GM12878 (cell line): ENCODE measurements around the gene TDRD9.

ENCODE experiments used
- CEBPB ChIP-seq, 2 experiments: fragments of 150-350 bp in 1 of 2; IDR thresholded peaks; 2 replicates each; pipeline ENCODE4 v1.6.1; 2012 to 2014; ENCODE audit warnings: low read depth in 2 of 2, low read length in 2 of 2, borderline replicate concordance in 1 of 2, inconsistent platforms in 1 of 2
- CREM ChIP-seq: IDR thresholded peaks from 2 replicates; pipeline ENCODE4 v1.6.1; 2014; ENCODE audit warnings: antibody characterized with exemption, low read depth
- CTCF ChIP-seq, 3 experiments: IDR thresholded peaks in 2 of 3; conservative IDR thresholded peaks in 1 of 3; 2 replicates each; pipeline ENCODE4 v1.5.1; 2011; ENCODE audit warnings: low read depth in 3 of 3, low read length in 3 of 3, mild to moderate bottlenecking in 3 of 3, control low read depth in 2 of 3, moderate library complexity in 2 of 3, inconsistent platforms in 1 of 3, mixed read lengths in 1 of 3; ENCODE audit not compliant: control insufficient read depth in 2 of 3, insufficient read depth in 1 of 3; ENCODE audit errors: extremely low read depth in 1 of 3
- EZH2 ChIP-seq: IDR thresholded peaks from 2 replicates; pipeline ENCODE4 v1.6.1; 2012; ENCODE audit warnings: low read depth, mild to moderate bottlenecking, control low read depth, inconsistent platforms, low read length, borderline replicate concordance; ENCODE audit not compliant: control insufficient read depth
- NBN ChIP-seq: fragments of 450-650 bp; IDR thresholded peaks from 2 replicates; pipeline ENCODE4 v1.6.1; 2016
- NRF1 ChIP-seq: conservative IDR thresholded peaks from 2 replicates; pipeline ENCODE4 v1.6.1; 2011; ENCODE audit warnings: mild to moderate bottlenecking, low read depth, low read length, improper control_type of control experiment
- POLR2A ChIP-seq: IDR thresholded peaks from 2 replicates; pipeline ENCODE4 v1.6.1; 2011; ENCODE audit warnings: low read depth, mild to moderate bottlenecking, low read length
- RFX5 ChIP-seq: IDR thresholded peaks from 2 replicates; pipeline ENCODE4 v1.6.1; 2011; ENCODE audit warnings: low read depth, low read length, improper control_type of control experiment
- SIN3A ChIP-seq: IDR thresholded peaks from 2 replicates; pipeline ENCODE4 v1.6.1; 2012; ENCODE audit warnings: low read depth, low read length, improper control_type of control experiment
- TBL1XR1 ChIP-seq: IDR thresholded peaks from 2 replicates; pipeline ENCODE4 v1.6.1; 2012; ENCODE audit warnings: low read depth, low read length, improper control_type of control experiment
- ZBTB4 ChIP-seq: fragments of 450-650 bp; formaldehyde crosslinking; IDR thresholded peaks from 2 replicates; pipeline ENCODE4 v1.4.0; 2022; ENCODE audit warnings: mild to moderate bottlenecking, moderate library complexity
- TF ChIP-seq, protein P1 (sequence below): IDR thresholded peaks from 2 replicates; pipeline ENCODE4 v1.6.1; 2012; ENCODE audit warnings: mild to moderate bottlenecking, low read depth, low read length

DNA sequence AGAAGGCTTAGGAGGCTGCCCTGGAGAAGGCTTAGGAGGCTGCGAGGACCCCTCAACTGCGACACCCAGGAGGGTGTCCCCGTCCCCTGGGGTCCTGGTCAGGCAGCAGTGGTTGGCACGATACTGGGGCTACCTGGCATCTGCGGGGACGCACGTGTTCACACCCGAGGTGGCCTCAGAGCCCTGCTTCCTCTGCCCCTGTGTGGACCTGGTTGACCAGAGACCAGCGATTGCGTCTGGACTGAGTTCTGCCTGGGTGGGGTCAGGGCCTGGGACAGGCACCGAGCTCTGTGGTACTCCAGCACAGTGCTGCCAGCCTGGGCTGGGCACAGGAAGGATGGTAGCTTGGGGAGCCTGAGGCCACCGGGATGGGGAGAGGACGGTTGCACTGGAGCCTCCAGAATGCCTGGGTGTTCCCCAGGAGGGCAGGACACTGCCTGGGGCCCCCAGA is 158.0 kb downstream of the TDRD9 start:
- no peak for TF ChIP-seq EZH2
- no peak for TF ChIP-seq TBL1XR1
- TF ChIP-seq SIN3A, result no peak
- TF ChIP-seq CTCF (IDR thresholded peaks at IDR 0.05 in 2 of 3, conservative IDR thresholded peaks at IDR 0.05 in 1 of 3; ENCODE audit: control insufficient read depth in 2 of 3, extremely low read depth in 1 of 3, insufficient read depth in 1 of 3, low read depth in 3 of 3, low read length in 3 of 3), result no peak
- TF ChIP-seq POLR2A, result no peak
- no peak for TF ChIP-seq NRF1
- TF ChIP-seq NBN, result no peak
- no peak for TF ChIP-seq ZBTB4 (CRISPR knock-in tag)
- TF ChIP-seq RFX5, result no peak
- TF ChIP-seq CEBPB (IDR thresholded peaks at IDR 0.05; ENCODE audit: borderline replicate concordance in 1 of 2, low read depth in 2 of 2, low read length in 2 of 2), result no peak
- TF ChIP-seq, protein P1, sequence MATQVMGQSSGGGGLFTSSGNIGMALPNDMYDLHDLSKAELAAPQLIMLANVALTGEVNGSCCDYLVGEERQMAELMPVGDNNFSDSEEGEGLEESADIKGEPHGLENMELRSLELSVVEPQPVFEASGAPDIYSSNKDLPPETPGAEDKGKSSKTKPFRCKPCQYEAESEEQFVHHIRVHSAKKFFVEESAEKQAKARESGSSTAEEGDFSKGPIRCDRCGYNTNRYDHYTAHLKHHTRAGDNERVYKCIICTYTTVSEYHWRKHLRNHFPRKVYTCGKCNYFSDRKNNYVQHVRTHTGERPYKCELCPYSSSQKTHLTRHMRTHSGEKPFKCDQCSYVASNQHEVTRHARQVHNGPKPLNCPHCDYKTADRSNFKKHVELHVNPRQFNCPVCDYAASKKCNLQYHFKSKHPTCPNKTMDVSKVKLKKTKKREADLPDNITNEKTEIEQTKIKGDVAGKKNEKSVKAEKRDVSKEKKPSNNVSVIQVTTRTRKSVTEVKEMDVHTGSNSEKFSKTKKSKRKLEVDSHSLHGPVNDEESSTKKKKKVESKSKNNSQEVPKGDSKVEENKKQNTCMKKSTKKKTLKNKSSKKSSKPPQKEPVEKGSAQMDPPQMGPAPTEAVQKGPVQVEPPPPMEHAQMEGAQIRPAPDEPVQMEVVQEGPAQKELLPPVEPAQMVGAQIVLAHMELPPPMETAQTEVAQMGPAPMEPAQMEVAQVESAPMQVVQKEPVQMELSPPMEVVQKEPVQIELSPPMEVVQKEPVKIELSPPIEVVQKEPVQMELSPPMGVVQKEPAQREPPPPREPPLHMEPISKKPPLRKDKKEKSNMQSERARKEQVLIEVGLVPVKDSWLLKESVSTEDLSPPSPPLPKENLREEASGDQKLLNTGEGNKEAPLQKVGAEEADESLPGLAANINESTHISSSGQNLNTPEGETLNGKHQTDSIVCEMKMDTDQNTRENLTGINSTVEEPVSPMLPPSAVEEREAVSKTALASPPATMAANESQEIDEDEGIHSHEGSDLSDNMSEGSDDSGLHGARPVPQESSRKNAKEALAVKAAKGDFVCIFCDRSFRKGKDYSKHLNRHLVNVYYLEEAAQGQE, result no peak
- no peak for TF ChIP-seq CREM
